MCF 10A (cell line): ENCODE data around the gene MAPT. TPM values are rescaled to one million over a fixed set of nuclear protein-coding genes. Genes with fewer than 3 reads are reported as not detected.

Experiments
- BruUV-seq: library from RNA; stranded (reverse); fragments of 400-500 nt; replicated peaks from 2 replicates; lab custom pipeline; 2021; lab: Mats Ljungman, UMichigan
- CTCF ChIA-PET: fragments of 300-600 bp; sonication (Branson Sonifier 250); formaldehyde crosslinking; extraction: SDS; loops from one replicate; lab custom pipeline; 2021; ENCODE audit warnings: antibody characterized with exemption, inconsistent platforms; lab: Yijun Ruan, JAX
- POLR2A ChIA-PET: fragments of 300-600, 350-650 bp; sonication (Branson Sonifier 250); formaldehyde crosslinking; extraction: SDS; loops from one replicate; lab custom pipeline; 2020; ENCODE audit warnings: antibody characterized with exemption, inconsistent platforms; lab: Yijun Ruan, JAX
- DNase-seq: peaks from one replicate; pipeline ENCODE4 v3.0.0-alpha.2; 2018; ENCODE audit not compliant: unreplicated experiment
- H3K27ac Mint-ChIP-seq: one replicate; pipeline ENCODE4 v1.8.0; 2022; ENCODE audit warnings: mild to moderate bottlenecking, low read depth, mixed read lengths; ENCODE audit not compliant: unreplicated experiment
- H3K27me3 Mint-ChIP-seq: one replicate; pipeline ENCODE4 v1.8.0; 2022; ENCODE audit warnings: mixed read lengths; ENCODE audit not compliant: insufficient read depth, unreplicated experiment
- H3K36me3 Mint-ChIP-seq: one replicate; pipeline ENCODE4 v1.8.0; 2022; ENCODE audit warnings: mild to moderate bottlenecking, moderate library complexity, mixed read lengths; ENCODE audit not compliant: insufficient read depth, unreplicated experiment
- H3K4me1 Mint-ChIP-seq: one replicate; pipeline ENCODE4 v1.8.0; 2022; ENCODE audit warnings: mixed read lengths; ENCODE audit not compliant: insufficient read depth, unreplicated experiment
- H3K4me3 Mint-ChIP-seq: one replicate; pipeline ENCODE4 v1.8.0; 2022; ENCODE audit warnings: mild to moderate bottlenecking, moderate library complexity, mixed read lengths; ENCODE audit not compliant: unreplicated experiment
- H3K9me3 Mint-ChIP-seq: one replicate; pipeline ENCODE4 v1.8.0; 2022; ENCODE audit warnings: mixed read lengths; ENCODE audit not compliant: unreplicated experiment
- CTCF ChIP-seq: fragments of 200-600 bp; IDR thresholded peaks from one replicate; pipeline ENCODE4 v1.8.0; 2022; ENCODE audit warnings: antibody characterized with exemption, mild to moderate bottlenecking; ENCODE audit not compliant: unreplicated experiment
- intact Hi-C: fragments of 100-400 bp; cut with micrococcal nuclease; formaldehyde crosslinking; loops from 2 replicates; pipeline ENCODE4 v1.14.1; 2022
- total RNA-seq: library from RNA; stranded (reverse); gene quantifications from 2 replicates; pipeline ENCODE4 v1.2.3, GENCODE V29; 2022

The MAPT gene
- total RNA-seq, 1 experiment from 2014 or later = 0.42 TPM

GRCh38 chr17:45888392-45888791 is 6.0 kb upstream of the MAPT start:
- DNase-seq = no peak
- Mint-ChIP-seq H3K36me3 (no peaks in the 10 kb centered on the region), H3K4me1 (no peaks in the 10 kb centered on the region), H3K27me3 (peaks cover 54% of the 10 kb centered on the region), H3K27ac (no peak overlapping the region), H3K9me3 (no peaks in the 10 kb centered on the region), H3K4me3 (no peak overlapping the region)
- BruUV-seq = no TSS peak
- ChIA-PET CTCF (no interaction called here), POLR2A (interaction anchor here (0.5 to 1.0 kb wide), 2 partner anchors 10 to 26 kb away, joined by 3 to 4 read pairs; no protein-coding TSS in a partner anchor)
- intact Hi-C loops = no loop called here
- TF ChIP-seq CTCF = no peak

- BruUV-seq = no TSS peak
- POLR2A ChIA-PET = no interaction called here
- H3K4me3 Mint-ChIP-seq = no peak overlapping the region
- no peak overlapping the region for H3K27ac Mint-ChIP-seq
- no peaks in the 10 kb centered on the region for H3K9me3 Mint-ChIP-seq
- no peak for DNase-seq
- H3K4me1 Mint-ChIP-seq = no peaks in the 10 kb centered on the region
- H3K27me3 Mint-ChIP-seq = peaks cover 43% of the 10 kb centered on the region
- CTCF ChIA-PET = no interaction called here
- no peaks in the 10 kb centered on the region for H3K36me3 Mint-ChIP-seq
- TF ChIP-seq CTCF = peak; percentile 12
- intact Hi-C loops = no loop called here
Measured at GRCh38 chr17:45889579-45889978, 4.8 kb upstream of the MAPT start.

- no peaks in the 10 kb centered on the region for H3K36me3 Mint-ChIP-seq
- H3K27me3 Mint-ChIP-seq = peaks cover 41% of the 10 kb centered on the region
- peak overlapping the region; percentile 66 for H3K27ac Mint-ChIP-seq
- H3K4me3 Mint-ChIP-seq = peak overlapping the region; percentile 79
- DNase-seq = no peak
- CTCF ChIA-PET = interaction anchor here (0.6 to 1.6 kb wide), 16 partner anchors 9 to 1874 kb away, joined by 3 to 9 read pairs (median 3); no protein-coding TSS in a partner anchor
- POLR2A ChIA-PET = interaction anchor here (0.6 to 0.9 kb wide), 7 partner anchors 9 to 745 kb away, joined by 3 to 4 read pairs (median 3); partner anchors contain the start of gene HEXIM1
- no peaks in the 10 kb centered on the region for H3K9me3 Mint-ChIP-seq
- no peaks in the 10 kb centered on the region for H3K4me1 Mint-ChIP-seq
- no peak for TF ChIP-seq CTCF
- BruUV-seq = TSS peak; percentile 97
- intact Hi-C loops = no loop called here
Measured at GRCh38 chr17:45893725-45894021, 681 bp upstream of the MAPT start.

GRCh38 chr17:45895304-45895968 is 1.1 kb downstream of the MAPT start:
- Mint-ChIP-seq H3K4me3 (peak overlapping the region; percentile 79), H3K9me3 (no peaks in the 10 kb centered on the region), H3K27me3 (peaks cover 36% of the 10 kb centered on the region), H3K27ac (no peak overlapping the region), H3K36me3 (no peaks in the 10 kb centered on the region), H3K4me1 (no peaks in the 10 kb centered on the region)
- TF ChIP-seq CTCF = no peak
- no peak for DNase-seq
- CTCF ChIA-PET = no interaction called here
- intact Hi-C loops = no loop called here
- BruUV-seq = no TSS peak
- POLR2A ChIA-PET = no interaction called here
